Endothelial cell of umbilical vein (primary cell): ENCODE measurements around the gene TRIM65. TPM values are rescaled to one million over a fixed set of nuclear protein-coding genes. Genes with fewer than 3 reads are reported as not detected.

Experiments
- BruUV-seq: library from RNA; stranded (reverse); fragments of 400-500 nt; replicated peaks from 2 replicates; lab custom pipeline; 2021; lab: Mats Ljungman, UMichigan
- CTCF ChIA-PET: fragments of 300-600, 350-600 bp; sonication (Branson Sonifier 250); formaldehyde crosslinking; loops from one replicate; lab custom pipeline; 2021; ENCODE audit warnings: antibody characterized with exemption, inconsistent platforms; lab: Charles Lee
- POLR2A ChIA-PET: fragments of 300-600, 350-600 bp; sonication (Branson Sonifier 250); formaldehyde crosslinking; loops from one replicate; lab custom pipeline; 2021; ENCODE audit warnings: antibody characterized with exemption, inconsistent platforms; lab: Charles Lee
- DNase-seq: peaks from one replicate; pipeline ENCODE4 v3.0.0-alpha.2; 2011; ENCODE audit warnings: low read depth, low spot score
- FAIRE-seq: peaks from 2 replicates; lab custom pipeline; 2011; peaks lifted over from hg19 to GRCh38; lab: Jason Lieb, UNC
- H2AFZ ChIP-seq: 2 replicates; pipeline ENCODE4 v1.6.0; 2012; ENCODE audit warnings: low read depth, low read length, control low read depth, inconsistent platforms
- H3K27ac ChIP-seq: 2 replicates; pipeline ENCODE4 v1.5.1; 2011; ENCODE audit warnings: low read depth, mild to moderate bottlenecking, control low read depth, low read length, moderate library complexity; ENCODE audit not compliant: insufficient read depth
- H3K27me3 ChIP-seq, 2 experiments: 2 replicates each; pipeline versions ENCODE4 v1.6.0 to v1.6.1; 2011; ENCODE audit warnings: low read length in 2 of 2, mixed read lengths in 1 of 2; ENCODE audit not compliant: control insufficient read depth in 2 of 2, insufficient read depth in 2 of 2
- H3K36me3 ChIP-seq, 2 experiments: 2 replicates in 1 of 2; 3 replicates in 1 of 2; pipeline ENCODE4 v1.5.1; 2011; ENCODE audit warnings: low read length in 2 of 2, mild to moderate bottlenecking in 1 of 2, moderate library complexity in 1 of 2; ENCODE audit not compliant: control insufficient read depth in 2 of 2, insufficient read depth in 2 of 2; ENCODE audit errors: extremely low read depth in 1 of 2
- H3K4me1 ChIP-seq: 3 replicates; pipeline ENCODE4 v1.5.1; 2011; ENCODE audit warnings: mild to moderate bottlenecking, low read length; ENCODE audit not compliant: control insufficient read depth, insufficient read depth; ENCODE audit errors: extremely low read depth
- H3K4me2 ChIP-seq: 2 replicates; pipeline ENCODE4 v1.6.1; 2011; ENCODE audit warnings: low read length, control low read depth, mixed read lengths; ENCODE audit not compliant: insufficient read depth
- H3K4me3 ChIP-seq, 3 experiments: fragments of 200-600 bp in 1 of 3; sonication (generic), shearing (Covaris generic) in 1 of 3; replicated peaks in 1 of 3; 2 replicates each; pipeline ENCODE4 v1.5.1; 2011 to 2016; ENCODE audit warnings: control low read depth in 3 of 3, low read length in 3 of 3, mild to moderate bottlenecking in 2 of 3, inconsistent platforms in 1 of 3, low read depth in 1 of 3, moderate library complexity in 1 of 3; ENCODE audit not compliant: insufficient read depth in 1 of 3
- H3K79me2 ChIP-seq: 2 replicates; pipeline ENCODE4 v1.6.0; 2012; ENCODE audit warnings: low read length, inconsistent platforms; ENCODE audit not compliant: control insufficient read depth, insufficient read depth
- H3K9ac ChIP-seq: replicated peaks from 2 replicates; pipeline ENCODE3; 2011; ENCODE audit warnings: low read length, control low read depth; ENCODE audit not compliant: insufficient read depth; ENCODE audit errors: extremely low read depth
- H3K9me1 ChIP-seq: replicated peaks from 3 replicates; pipeline ENCODE4 v1.6.0; 2011; ENCODE audit warnings: mild to moderate bottlenecking, low read length; ENCODE audit not compliant: control insufficient read depth, insufficient read depth; ENCODE audit errors: extremely low read depth
- H3K9me3 ChIP-seq: replicated peaks from 2 replicates; pipeline ENCODE4 v1.5.1; 2012; ENCODE audit warnings: low read length, inconsistent platforms; ENCODE audit not compliant: control insufficient read depth, insufficient read depth
- H4K20me1 ChIP-seq: replicated peaks from 2 replicates; pipeline ENCODE3; 2011; ENCODE audit warnings: mild to moderate bottlenecking, low read length; ENCODE audit not compliant: control insufficient read depth, insufficient read depth; ENCODE audit errors: extremely low read depth
- EZH2 ChIP-seq: IDR thresholded peaks from 2 replicates; pipeline ENCODE4 v1.6.1; 2012; ENCODE audit warnings: borderline replicate concordance, low read depth, mild to moderate bottlenecking, moderate library complexity, low read length, inconsistent platforms; ENCODE audit not compliant: severe bottlenecking
- FOS ChIP-seq: IDR thresholded peaks from 2 replicates; pipeline ENCODE4 v1.6.1; 2011; ENCODE audit warnings: mild to moderate bottlenecking, low read length, moderate library complexity, borderline replicate concordance; ENCODE audit not compliant: insufficient read depth
- JUN ChIP-seq: IDR thresholded peaks from 2 replicates; pipeline ENCODE4 v1.6.1; 2011; ENCODE audit warnings: borderline replicate concordance, low read depth; ENCODE audit not compliant: insufficient read length, insufficient read depth
- MYC ChIP-seq: IDR thresholded peaks from one replicate; pipeline ENCODE4 v1.6.1; 2011; ENCODE audit warnings: mild to moderate bottlenecking, low read depth, low read length
- POLR2A ChIP-seq: IDR thresholded peaks from 2 replicates; pipeline ENCODE4 v1.6.1; 2012; ENCODE audit warnings: low read depth, mild to moderate bottlenecking, control low read depth, low read length
- dilution Hi-C: fragments of 300-500 bp; cut with MboI; formaldehyde crosslinking; loops from one replicate; pipeline ENCODE4 v1.15.0; 2019; ENCODE audit warnings: low sequenced_read_pairs; ENCODE audit not compliant: extremely low pct_ligation_motif_present
- intact Hi-C: fragments of 100-400 bp; cut with micrococcal nuclease; formaldehyde crosslinking; loops from one replicate; pipeline ENCODE4 v1.10.0; 2022
- polyA plus RNA-seq, 4 experiments: library from polyadenylated mRNA; depleted of rRNA in 3 of 4; stranded (reverse) in 3 of 4; unstranded in 1 of 4; fragments of >200 nt; gene quantifications; 2 replicates each; pipeline versions ENCODE4 v1.2.1 to v1.2.3, GENCODE V29; 2011 to 2012; ENCODE audit warnings: missing spikeins in 1 of 4
- total RNA-seq: library from RNA; stranded (reverse); gene quantifications from 2 replicates; pipeline ENCODE4 v1.2.3, GENCODE V29; 2021
- TF ChIP-seq, protein P1 (sequence below), 2 donors: IDR thresholded peaks; 1 replicate in 1 of 2; 2 replicates in 1 of 2; pipeline ENCODE4 v1.5.1; 2011; ENCODE audit warnings: low read length in 2 of 2, mild to moderate bottlenecking in 2 of 2, moderate library complexity in 2 of 2, control low read depth in 1 of 2, inconsistent platforms in 1 of 2, low read depth in 1 of 2; ENCODE audit not compliant: insufficient read depth in 1 of 2; ENCODE audit errors: extremely low read depth in 1 of 2

Gene TRIM65
- total and polyA plus RNA-seq, 2 donors (not counting 3 experiments of a cell fraction or from before 2014, with no cell fraction given) = 19.3 to 33.5 TPM

DNA sequence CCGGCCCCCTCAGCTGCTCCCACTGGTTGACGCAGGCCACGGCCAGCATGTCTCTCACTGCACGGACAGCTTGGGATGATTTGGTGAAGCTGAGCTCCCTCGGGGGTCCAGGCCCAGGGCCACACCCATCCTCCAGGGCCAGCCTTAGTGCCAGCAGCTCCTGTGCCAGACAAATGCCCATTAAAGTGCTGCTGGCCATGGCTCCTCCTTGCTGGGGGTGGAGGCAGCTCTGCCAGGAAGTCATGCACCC, 20.9 kb downstream of the TRIM65 start:
- TF ChIP-seq MYC (no peak), POLR2A (peak; percentile 3)
- no peaks in the 10 kb centered on the region for H4K20me1 ChIP-seq
- peak overlapping the region; percentile 70 for H3K27ac ChIP-seq
- ChIA-PET CTCF (interaction anchor here (0.6 to 10.3 kb wide), 8 partner anchors 16 to 112 kb away, joined by 3 to 241 read pairs (median 3); partner anchors contain the start of genes TRIM65, UNC13D and WBP2), POLR2A (interaction anchor here (0.9 to 3.0 kb wide), 3 partner anchors 17 to 96 kb away, joined by 4 to 19 read pairs (median 17); partner anchors contain the start of gene WBP2)
- no peak overlapping the region for H2AFZ ChIP-seq
- H3K9ac ChIP-seq = peak overlapping the region; percentile 65
- peaks cover 6% of the 10 kb centered on the region for H3K79me2 ChIP-seq
- peaks cover 3 to 18% of the 10 kb centered on the region in 2 experiments for H3K36me3 ChIP-seq
- no peaks in the 10 kb centered on the region for H3K27me3 ChIP-seq
- intact Hi-C loops (loop anchor here (2.0 kb wide), 2 partner anchors 29 to 31 kb away; partner anchors contain the start of genes MRPL38 and UNC13D), dilution Hi-C loops (no loop called here)
- peak overlapping the region; percentile 50 for H3K4me2 ChIP-seq
- peak overlapping the region in 1 of 3 experiments; percentile 67 for H3K4me3 ChIP-seq
- DNase-seq (no peak), FAIRE-seq (no peak)
- H3K9me3 ChIP-seq = no peaks in the 10 kb centered on the region
- peaks cover 41% of the 10 kb centered on the region for H3K4me1 ChIP-seq
- BruUV-seq = no TSS peak
- H3K9me1 ChIP-seq = no peaks in the 10 kb centered on the region

DNA sequence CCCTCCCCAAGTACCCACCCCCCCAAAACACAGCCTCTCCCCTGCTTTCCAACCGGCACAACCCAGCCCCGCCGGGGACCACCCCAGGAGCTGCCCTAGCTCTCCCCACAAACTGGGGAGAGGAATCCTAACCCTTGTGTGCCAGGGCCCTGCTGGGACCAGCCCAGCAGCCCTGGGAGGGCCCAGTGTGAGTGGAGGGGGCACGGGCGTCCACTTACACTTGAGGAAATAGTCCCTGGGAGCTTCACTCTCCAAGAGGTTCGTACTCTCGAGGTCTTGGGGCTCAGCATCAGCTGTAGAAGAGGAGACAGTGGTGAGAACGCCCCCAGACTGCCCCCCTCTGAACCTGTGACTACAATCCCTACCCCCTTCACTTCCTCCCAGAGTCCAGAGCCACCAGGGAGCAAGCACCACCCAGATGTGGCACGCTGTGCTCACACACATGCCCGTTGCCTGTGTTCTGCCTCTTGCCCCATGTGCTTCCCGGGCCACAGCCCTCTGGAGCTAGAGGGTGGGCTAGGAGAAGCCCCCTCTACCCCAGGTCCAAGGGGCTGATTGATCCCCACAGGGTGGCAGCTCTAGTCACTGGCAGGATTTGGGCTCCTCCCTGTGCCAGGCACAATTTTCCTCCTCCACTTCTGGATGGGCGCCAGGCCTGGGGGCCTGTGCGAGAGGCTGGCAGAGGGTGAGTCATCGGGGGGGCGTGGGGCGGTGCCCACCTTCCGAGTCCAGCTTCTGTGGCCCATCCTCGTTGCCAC, 21.4 kb downstream of the TRIM65 start:
- no peak overlapping the region for H3K4me3 ChIP-seq
- peak; percentile 48 for FAIRE-seq
- H3K27me3 ChIP-seq = no peaks in the 10 kb centered on the region
- BruUV-seq = no TSS peak
- H3K4me1 ChIP-seq = peaks cover 41% of the 10 kb centered on the region
- POLR2A ChIA-PET = interaction anchor here (0.9 to 3.0 kb wide), 3 partner anchors 17 to 95 kb away, joined by 4 to 19 read pairs (median 17); partner anchors contain the start of gene WBP2
- H3K27ac ChIP-seq = peak overlapping the region; percentile 70
- TF ChIP-seq EZH2 = no peak
- TF ChIP-seq JUN = no peak
- TF ChIP-seq, protein P1, sequence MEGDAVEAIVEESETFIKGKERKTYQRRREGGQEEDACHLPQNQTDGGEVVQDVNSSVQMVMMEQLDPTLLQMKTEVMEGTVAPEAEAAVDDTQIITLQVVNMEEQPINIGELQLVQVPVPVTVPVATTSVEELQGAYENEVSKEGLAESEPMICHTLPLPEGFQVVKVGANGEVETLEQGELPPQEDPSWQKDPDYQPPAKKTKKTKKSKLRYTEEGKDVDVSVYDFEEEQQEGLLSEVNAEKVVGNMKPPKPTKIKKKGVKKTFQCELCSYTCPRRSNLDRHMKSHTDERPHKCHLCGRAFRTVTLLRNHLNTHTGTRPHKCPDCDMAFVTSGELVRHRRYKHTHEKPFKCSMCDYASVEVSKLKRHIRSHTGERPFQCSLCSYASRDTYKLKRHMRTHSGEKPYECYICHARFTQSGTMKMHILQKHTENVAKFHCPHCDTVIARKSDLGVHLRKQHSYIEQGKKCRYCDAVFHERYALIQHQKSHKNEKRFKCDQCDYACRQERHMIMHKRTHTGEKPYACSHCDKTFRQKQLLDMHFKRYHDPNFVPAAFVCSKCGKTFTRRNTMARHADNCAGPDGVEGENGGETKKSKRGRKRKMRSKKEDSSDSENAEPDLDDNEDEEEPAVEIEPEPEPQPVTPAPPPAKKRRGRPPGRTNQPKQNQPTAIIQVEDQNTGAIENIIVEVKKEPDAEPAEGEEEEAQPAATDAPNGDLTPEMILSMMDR (IDR thresholded peaks at IDR 0.05; ENCODE audit: extremely low read depth in 1 of 2, insufficient read depth in 1 of 2, low read depth in 1 of 2, low read length in 2 of 2) = no peak
- TF ChIP-seq FOS = no peak
- TF ChIP-seq POLR2A = peak; percentile 8
- no peak for DNase-seq
- H3K9me1 ChIP-seq = no peaks in the 10 kb centered on the region
- peak overlapping the region; percentile 65 for H3K9ac ChIP-seq
- peaks cover 6% of the 10 kb centered on the region for H3K79me2 ChIP-seq
- H4K20me1 ChIP-seq = no peaks in the 10 kb centered on the region
- intact Hi-C loops (no loop called here), dilution Hi-C loops (no loop called here)
- no peaks in the 10 kb centered on the region for H3K9me3 ChIP-seq
- CTCF ChIA-PET = interaction anchor here (0.6 to 10.3 kb wide), 8 partner anchors 17 to 111 kb away, joined by 3 to 241 read pairs (median 3); partner anchors contain the start of genes TRIM65, UNC13D and WBP2
- H2AFZ ChIP-seq = no peak overlapping the region
- peaks cover 3 to 18% of the 10 kb centered on the region in 2 experiments for H3K36me3 ChIP-seq
- H3K4me2 ChIP-seq = peak overlapping the region; percentile 50
